HepG2 (cell line): ENCODE results near the gene RERE. TPM values are rescaled to one million over a fixed set of nuclear protein-coding genes. Genes with fewer than 3 reads are reported as not detected.
A peak's percentile ranks its signal among the peaks of the same experiment; 100 is the strongest.

ENCODE experiments used
- ATF1 ChIP-seq: IDR thresholded peaks from 2 replicates; pipeline ENCODE4 v1.6.1; 2016; ENCODE audit warnings: mild to moderate bottlenecking, control low read depth
- ATF2 ChIP-seq: sonication (generic); formaldehyde crosslinking; IDR thresholded peaks from 2 replicates; pipeline ENCODE4 v1.4.0; 2020; ENCODE audit warnings: missing genetic modification reagents
- EED ChIP-seq: sonication (generic); formaldehyde crosslinking; IDR thresholded peaks from 2 replicates; pipeline ENCODE4 v1.5.0; 2020; ENCODE audit warnings: mild to moderate bottlenecking, missing genetic modification reagents
- FOXO1 ChIP-seq: sonication (generic); formaldehyde crosslinking; IDR thresholded peaks from 2 replicates; pipeline ENCODE4 v1.4.0; 2020; ENCODE audit warnings: missing genetic modification reagents
- FOXO4 ChIP-seq: sonication (generic); formaldehyde crosslinking; conservative IDR thresholded peaks from 2 replicates; pipeline ENCODE4 v1.8.1; 2023; ENCODE audit warnings: missing genetic modification reagents
- GLMP ChIP-seq: sonication (generic); formaldehyde crosslinking; IDR thresholded peaks from 2 replicates; pipeline ENCODE4 v1.9.0; 2021; ENCODE audit warnings: missing genetic modification reagents, mild to moderate bottlenecking, borderline replicate concordance
- HCFC1 ChIP-seq: fragments of 150-350 bp; IDR thresholded peaks from 2 replicates; pipeline ENCODE4 v1.6.1; 2014; ENCODE audit warnings: low read depth, low read length
- KLF9 ChIP-seq: IDR thresholded peaks from 2 replicates; pipeline ENCODE4 v1.6.1; 2016; ENCODE audit warnings: low read depth
- MTERF4 ChIP-seq: sonication (generic); formaldehyde crosslinking; IDR thresholded peaks from 2 replicates; pipeline ENCODE4 v1.8.0; 2023; ENCODE audit warnings: mild to moderate bottlenecking, missing genetic modification reagents
- NR2C2 ChIP-seq: sonication (generic); formaldehyde crosslinking; IDR thresholded peaks from 2 replicates; pipeline ENCODE4 v1.4.0; 2020; ENCODE audit warnings: missing genetic modification reagents, mild to moderate bottlenecking, moderate library complexity, borderline replicate concordance
- POLR2AphosphoS2 ChIP-seq: IDR thresholded peaks from 2 replicates; pipeline ENCODE4 v1.6.1; 2011; ENCODE audit warnings: low read depth, low read length, improper control_type of control experiment
- RARG ChIP-seq: sonication (generic); formaldehyde crosslinking; IDR thresholded peaks from 2 replicates; pipeline ENCODE4 v1.4.0; 2020; ENCODE audit warnings: low read depth, mild to moderate bottlenecking, missing genetic modification reagents
- TFDP2 ChIP-seq: sonication (generic); formaldehyde crosslinking; IDR thresholded peaks from 2 replicates; pipeline ENCODE4 v1.4.0; 2020; ENCODE audit warnings: missing genetic modification reagents
- THAP8 ChIP-seq: sonication (generic); formaldehyde crosslinking; IDR thresholded peaks from 2 replicates; pipeline ENCODE4 v1.5.1; 2020; ENCODE audit warnings: missing genetic modification reagents, mild to moderate bottlenecking, borderline replicate concordance
- YY1 ChIP-seq: IDR thresholded peaks from 2 replicates; pipeline ENCODE4 v1.6.1; 2011; ENCODE audit warnings: low read length, low read depth, moderate library complexity, mild to moderate bottlenecking; ENCODE audit not compliant: insufficient read depth, insufficient replicate concordance
- ZNF10 ChIP-seq: sonication (generic); formaldehyde crosslinking; IDR thresholded peaks from 2 replicates; pipeline ENCODE4 v1.4.0; 2020; ENCODE audit warnings: mild to moderate bottlenecking, low read depth, missing genetic modification reagents, borderline replicate concordance
- ZNF264 ChIP-seq: sonication (generic); formaldehyde crosslinking; IDR thresholded peaks from 2 replicates; pipeline ENCODE4 v1.4.0; 2020; ENCODE audit warnings: missing genetic modification reagents
- ZNF468 ChIP-seq: sonication (generic); formaldehyde crosslinking; IDR thresholded peaks from 2 replicates; pipeline ENCODE4 v1.8.0; 2022; ENCODE audit warnings: mild to moderate bottlenecking, moderate library complexity, missing genetic modification reagents
- ZNF607 ChIP-seq: sonication (generic); formaldehyde crosslinking; IDR thresholded peaks from 2 replicates; pipeline ENCODE4 v1.5.1; 2020; ENCODE audit warnings: missing genetic modification reagents, mild to moderate bottlenecking, borderline replicate concordance
- ZNF644 ChIP-seq: IDR thresholded peaks from 2 replicates; pipeline ENCODE4 v1.6.1; 2016; ENCODE audit warnings: low read depth
- polyA plus RNA-seq, 8 experiments: library from polyadenylated mRNA; depleted of rRNA in 3 of 8; stranded (reverse) in 7 of 8; unstranded in 1 of 8; fragments of >200 nt; fragmentation: Illumina TruSeq in 4 of 8; extraction: Trizol in 4 of 8; gene quantifications; 2 replicates each; pipeline versions ENCODE4 v1.2.1 to v1.2.3, GENCODE V29; 2011 to 2016; ENCODE audit warnings: low read depth in 4 of 8, missing spikeins in 1 of 8, mixed read lengths in 1 of 8; ENCODE audit not compliant: insufficient read depth in 1 of 8
- total RNA-seq, 5 experiments: library from RNA; depleted of rRNA; stranded (reverse); fragments of >200 nt; fragmentation: Illumina TruSeq; extraction: Trizol; gene quantifications; 2 replicates each; pipeline ENCODE4 v1.2.3, GENCODE V29; 2016; ENCODE audit warnings: low read depth in 1 of 5

The RERE gene
- total and polyA plus RNA-seq, 2 of the 13 experiments (the other 11 are each of a cell fraction or from before 2014, with no cell fraction given) = 18.3 to 21.9 TPM

- TF ChIP-seq ZNF644 (no peak), ZNF10 (CRISPR knock-in tag) (no peak), POLR2AphosphoS2 (no peak), EED (CRISPR knock-in tag) (no peak), ATF1 (CRISPR knock-in tag) (0 out of 2 replicates have a peak, but pooled peaks have one; percentile 5), ZNF264 (no peak), KLF9 (no peak), YY1 (peak; percentile 83), FOXO4 (CRISPR knock-in tag) (no peak), HCFC1 (no peak), FOXO1 (CRISPR knock-in tag) (no peak), ZNF468 (CRISPR knock-in tag) (no peak), GLMP (CRISPR knock-in tag) (no peak), ATF2 (no peak; the same call in 1 of the 2 replicates), MTERF4 (no peak), TFDP2 (peak; percentile 24; the same call in 1 of the 2 replicates), NR2C2 (CRISPR knock-in tag) (no peak), ZNF607 (CRISPR knock-in tag) (peak; percentile 29; the same call in 1 of the 2 replicates), THAP8 (CRISPR knock-in tag) (no peak), RARG (CRISPR knock-in tag) (no peak)
Observed at GRCh38 chr1:8817412-8818324, at the start of gene RERE (continued).
